ENCODE measurements around the gene GNL1. TPM values are rescaled to one million over a fixed set of nuclear protein-coding genes. Genes with fewer than 3 reads are reported as not detected.
A peak's percentile ranks its signal among the peaks of the same experiment; 100 is the strongest.

The GNL1 gene
- total RNA-seq, 4 donors from 2014 or later, result 7.2 to 150 (median 79.5) TPM

DNA sequence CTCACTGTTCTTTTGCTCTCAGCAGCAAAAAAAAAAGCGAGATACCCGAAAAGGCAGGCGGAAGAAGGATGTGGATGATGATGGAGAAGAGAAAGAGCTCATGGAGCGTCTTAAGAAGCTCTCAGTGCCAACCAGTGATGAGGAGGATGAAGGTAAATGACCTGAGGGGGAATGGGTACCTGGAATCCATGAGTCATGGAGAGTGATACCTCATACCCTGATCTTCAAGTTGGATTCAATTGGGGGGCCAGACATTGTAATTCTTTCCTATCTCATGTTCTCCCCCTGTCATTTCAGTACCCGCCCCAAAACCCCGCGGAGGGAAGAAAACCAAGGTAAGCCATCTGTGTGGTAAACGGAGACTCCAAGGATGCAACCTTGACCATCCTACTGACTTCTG, 21.8 kb upstream of the GNL1 start:
- intact Hi-C loops (cut with DNase I; ENCODE audit: low total_unique reads), result no loop called here
- TF ChIP-seq POLR2A (IDR thresholded peaks at IDR 0.05) (no peak), CTCF (IDR thresholded peaks at IDR 0.05) (no peak)
- no peak for DNase-seq
- Histone ChIP-seq H3K27ac (no peak overlapping the region), H3K36me3 (no peaks in the 10 kb centered on the region), H3K27me3 (no peaks in the 10 kb centered on the region), H3K4me3 (no peak overlapping the region), H3K9me3 (no peaks in the 10 kb centered on the region), H3K4me1 (no peaks in the 10 kb centered on the region)

DNA sequence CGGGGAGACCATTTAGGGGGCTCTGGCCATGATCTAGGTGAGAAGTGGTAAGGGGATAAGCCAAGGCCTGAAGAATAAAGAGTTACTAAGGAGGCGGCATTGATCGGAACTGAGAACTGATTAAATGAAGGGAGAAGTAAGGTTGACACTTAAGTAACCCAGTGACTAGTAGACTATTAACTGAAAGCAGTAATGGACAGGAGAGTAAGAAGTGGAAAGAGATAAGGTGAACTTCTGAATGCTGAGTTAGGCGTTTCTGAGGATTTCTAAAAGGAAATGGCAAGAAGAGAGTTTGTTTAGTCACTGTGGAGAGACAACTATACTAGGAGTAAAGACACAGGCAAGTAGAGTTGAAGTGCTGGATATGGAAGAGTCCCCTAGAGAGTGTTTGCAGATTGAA, 16.8 kb upstream of the GNL1 start:
- no peaks in the 10 kb centered on the region for H3K36me3 ChIP-seq
- H3K27ac ChIP-seq, result no peak overlapping the region
- no peaks in the 10 kb centered on the region for H3K27me3 ChIP-seq
- no peaks in the 10 kb centered on the region for H3K9me3 ChIP-seq
- no peak for DNase-seq
- H3K4me1 ChIP-seq, result peaks cover 4 to 8% of the 10 kb centered on the region in 2 donors
- intact Hi-C loops (cut with DNase I; ENCODE audit: low total_unique reads), result no loop called here
- no peak for TF ChIP-seq POLR2A (IDR thresholded peaks at IDR 0.05)
- no peak for TF ChIP-seq CTCF (IDR thresholded peaks at IDR 0.05)
- H3K4me3 ChIP-seq, result no peak overlapping the region

DNA sequence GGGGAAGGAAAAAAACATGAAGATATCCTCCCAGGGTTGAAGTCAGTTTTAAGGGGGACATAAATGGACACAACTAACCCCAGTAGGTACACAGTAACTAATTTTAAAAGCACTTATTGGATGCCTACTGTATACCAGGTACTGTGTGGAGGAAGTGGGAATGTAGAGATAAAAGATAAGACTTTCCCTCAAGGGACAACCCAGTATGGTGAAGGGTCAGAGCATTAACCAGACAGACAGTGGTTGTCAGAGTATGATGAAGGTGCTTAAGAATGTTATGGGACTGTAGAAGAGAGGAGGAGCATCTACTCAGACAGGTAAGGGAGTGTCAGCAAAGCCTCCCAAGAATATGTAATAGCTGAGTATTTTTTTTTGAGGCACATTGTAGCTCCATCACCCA, 15.9 kb upstream of the GNL1 start:
- intact Hi-C loops (cut with DNase I; ENCODE audit: low total_unique reads), result no loop called here
- peak overlapping the region; percentile 91 to 93 for H3K27ac ChIP-seq
- H3K27me3 ChIP-seq, result no peaks in the 10 kb centered on the region
- H3K4me1 ChIP-seq, result peaks cover 4 to 8% of the 10 kb centered on the region in 2 donors
- H3K4me3 ChIP-seq, result peak overlapping the region; percentile 60 to 74
- H3K9me3 ChIP-seq, result no peaks in the 10 kb centered on the region
- TF ChIP-seq CTCF (IDR thresholded peaks at IDR 0.05) (no peak), POLR2A (IDR thresholded peaks at IDR 0.05) (no peak)
- H3K36me3 ChIP-seq, result no peaks in the 10 kb centered on the region
- no peak for DNase-seq

DNA sequence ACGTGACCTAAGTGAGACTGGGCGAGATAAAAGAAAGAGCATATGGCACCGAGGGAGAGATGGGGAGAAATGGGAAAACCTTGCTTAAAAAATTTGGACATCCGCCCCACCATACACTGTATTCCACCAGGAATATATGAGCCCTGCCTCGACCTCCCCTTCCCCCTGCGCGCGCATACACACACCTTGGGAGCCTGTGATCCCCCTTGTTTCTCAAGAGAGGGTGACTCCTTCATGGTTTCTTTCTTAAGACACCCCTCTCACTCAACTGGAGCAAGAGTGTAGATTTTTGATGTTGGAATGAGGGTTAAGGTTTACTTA, 15.4 kb upstream of the GNL1 start:
- Histone ChIP-seq H3K4me3 (peak overlapping the region; percentile 60 to 74), H3K4me1 (peaks cover 4 to 8% of the 10 kb centered on the region in 2 donors), H3K9me3 (no peaks in the 10 kb centered on the region), H3K36me3 (no peaks in the 10 kb centered on the region), H3K27ac (peak overlapping the region; percentile 91 to 93), H3K27me3 (no peaks in the 10 kb centered on the region)
- intact Hi-C loops (cut with DNase I; ENCODE audit: low total_unique reads), result no loop called here
- DNase-seq, result no peak
- no peak for TF ChIP-seq CTCF (IDR thresholded peaks at IDR 0.05)
- no peak for TF ChIP-seq POLR2A (IDR thresholded peaks at IDR 0.05)

GRCh38 chr6:30571075-30571761, 14.9 kb upstream of the GNL1 start, which contains the start of gene ABCF1:
Gene ABCF1 (plus strand): TSS chr6:30571442. CDS start chr6:30571488, 46 bp downstream.
- intact Hi-C loops (cut with DNase I; ENCODE audit: low total_unique reads), result no loop called here
- Histone ChIP-seq H3K27me3 (no peaks in the 10 kb centered on the region), H3K9me3 (no peaks in the 10 kb centered on the region), H3K36me3 (no peaks in the 10 kb centered on the region), H3K4me3 (peak within 1 kb of the TSS; percentile 60 to 74), H3K4me1 (peaks cover 4 to 8% of the 10 kb centered on the region in 2 donors), H3K27ac (peak within 1 kb of the TSS; percentile 91 to 93)
- DNase-seq, result peak; percentile 97 to 99
- TF ChIP-seq CTCF (IDR thresholded peaks at IDR 0.05) (peak in 1 of 4 experiments; percentile 6), POLR2A (IDR thresholded peaks at IDR 0.05) (peak; percentile 81 to 94)

All from uterus (tissue), 4 donors.